Esophagus (tissue), 2 donors: Measurements from ENCODE around the gene GTF2F1. TPM values are rescaled to one million over a fixed set of nuclear protein-coding genes. Genes with fewer than 3 reads are reported as not detected.
"Not testable (repeated sequence)": the region's sequence is repeated elsewhere in the genome, so short reads cannot be mapped to it uniquely, and the experiment has no call there.

ENCODE experiments used
- H3K27ac ChIP-seq, 2 donors: one replicate each; pipeline ENCODE4 v1.5.1; 2013; ENCODE audit warnings: low read depth in 2 of 2, mild to moderate bottlenecking in 2 of 2, inconsistent platforms in 1 of 2, low read length in 1 of 2, moderate library complexity in 1 of 2
- H3K27me3 ChIP-seq, 2 donors: one replicate each; pipeline ENCODE4 v1.6.1; 2013; ENCODE audit warnings: low read length in 2 of 2, control low read depth in 1 of 2, mild to moderate bottlenecking in 1 of 2; ENCODE audit not compliant: insufficient read depth in 2 of 2, control insufficient read depth in 1 of 2
- H3K36me3 ChIP-seq, 2 donors: one replicate each; pipeline ENCODE4 v1.6.1; 2013; ENCODE audit warnings: low read length in 1 of 2; ENCODE audit not compliant: control insufficient read depth in 2 of 2, insufficient read depth in 2 of 2
- H3K4me1 ChIP-seq, 2 donors: one replicate each; pipeline ENCODE4 v1.6.1; 2013; ENCODE audit warnings: low read length in 1 of 2; ENCODE audit not compliant: control insufficient read depth in 2 of 2, insufficient read depth in 2 of 2
- H3K4me3 ChIP-seq, 2 donors: one replicate each; pipeline ENCODE4 v1.5.1; 2013; ENCODE audit warnings: low read length in 2 of 2, mild to moderate bottlenecking in 2 of 2, low read depth in 1 of 2, moderate library complexity in 1 of 2
- H3K9me3 ChIP-seq, 2 donors: one replicate each; pipeline ENCODE4 v1.6.1; 2013; ENCODE audit warnings: mild to moderate bottlenecking in 2 of 2, low read depth in 1 of 2, low read length in 1 of 2, moderate library complexity in 1 of 2; ENCODE audit not compliant: control insufficient read depth in 2 of 2, insufficient read depth in 1 of 2
- WGBS, 2 donors: extraction: QIAGEN DNeasy Blood & Tissue Kit; methylation state at CpG; one replicate each; pipeline ENCODE4 v1.1.7; 2013; 5-methylcytosine and 5-hydroxymethylcytosine counted together
- polyA plus RNA-seq, 2 donors: library from polyadenylated mRNA; stranded (reverse); fragments of 200-250 nt; gene quantifications; one replicate each; pipeline ENCODE4 v1.2.3, GENCODE V29; 2013
- donor health status: healthy with polysubstance abuse.
- donor health status: Bipolar disorder and iron deficiency.

Gene GTF2F1
- polyA plus RNA-seq, 2 donors, result 35.7 to 46.6 TPM

DNA sequence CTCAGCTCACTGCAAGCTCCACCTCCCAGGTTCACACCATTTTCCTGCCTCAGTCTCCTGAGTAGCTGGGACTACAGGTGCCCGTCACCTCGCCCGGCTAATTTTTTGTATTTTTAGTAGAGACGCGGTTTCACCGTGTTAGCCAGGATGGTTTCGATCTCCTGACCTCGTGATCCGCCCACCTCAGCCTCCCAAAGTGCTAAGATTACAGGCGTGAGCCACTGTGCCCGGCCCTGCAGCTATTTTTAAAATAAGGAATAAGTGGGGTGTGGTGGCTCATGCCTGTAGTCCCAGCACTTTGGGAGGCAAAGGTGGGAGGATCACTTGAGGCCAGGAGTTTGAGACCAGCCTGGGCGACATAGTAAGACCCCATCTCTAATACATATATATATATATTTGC is 32.5 kb downstream of the GTF2F1 start:
- not testable (repeated sequence) for H3K4me1 ChIP-seq, H3K9me3 ChIP-seq, H3K27ac ChIP-seq, H3K36me3 ChIP-seq, H3K4me3 ChIP-seq, H3K27me3 ChIP-seq
- 93% methylated on average over 12 of the region's 12 CpGs for WGBS, 2 donors

- 90 to 91% methylated on average over 5 of the region's 5 CpGs for WGBS, 2 donors
- Histone ChIP-seq H3K36me3 (peaks cover 4 to 5% of the 10 kb centered on the region in 2 donors), H3K27me3 (no peaks in the 10 kb centered on the region), H3K9me3 (no peaks in the 10 kb centered on the region), H3K4me3 (no peak overlapping the region), H3K4me1 (peaks cover 2% of the 10 kb centered on the region in 2 donors), H3K27ac (no peak overlapping the region)
These were observed 33.2 kb downstream of the GTF2F1 start for GRCh38 chr19:6359568-6360341.

DNA sequence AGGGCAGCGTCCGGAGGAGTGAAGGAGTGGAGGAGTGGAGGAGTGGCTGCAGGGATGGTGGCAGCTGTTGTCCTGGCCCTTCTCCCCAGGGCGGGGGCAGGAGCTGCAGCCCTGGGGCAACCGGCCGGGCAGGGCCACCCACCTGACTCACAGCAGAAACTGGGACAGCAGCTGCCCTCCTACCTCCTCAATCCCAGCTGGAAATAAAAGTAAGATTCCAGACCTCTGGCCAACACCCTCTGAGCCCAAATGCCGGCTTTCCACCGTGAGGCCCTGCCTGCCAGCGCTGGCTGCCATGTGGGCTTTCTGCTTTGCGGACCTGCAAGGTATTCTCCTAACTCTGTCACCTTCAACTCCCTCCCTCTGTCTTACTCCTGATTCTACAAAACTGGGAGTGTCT is 35.0 kb downstream of the GTF2F1 start:
- H3K9me3 ChIP-seq, result no peaks in the 10 kb centered on the region
- H3K4me3 ChIP-seq, result no peak overlapping the region
- no peaks in the 10 kb centered on the region for H3K36me3 ChIP-seq
- H3K4me1 ChIP-seq, result peaks cover 2% of the 10 kb centered on the region in 2 donors
- H3K27me3 ChIP-seq, result no peaks in the 10 kb centered on the region
- 37 to 55% methylated on average over 9 of the region's 9 CpGs for WGBS, 2 donors
- H3K27ac ChIP-seq, result peak overlapping the region; percentile 47 to 86

- Histone ChIP-seq H3K27ac (peak overlapping the region; percentile 4 to 86), H3K36me3 (no peaks in the 10 kb centered on the region), H3K4me3 (no peak overlapping the region), H3K27me3 (no peaks in the 10 kb centered on the region), H3K4me1 (no peaks in the 10 kb centered on the region), H3K9me3 (no peaks in the 10 kb centered on the region)
- WGBS, 2 donors, result 78 to 82% methylated on average over 14 of the region's 14 CpGs
These were observed 35.8 kb downstream of the GTF2F1 start for GRCh38 chr19:6357174-6357573.

GRCh38 chr19:6355321-6356040 is 37.5 kb downstream of the GTF2F1 start:
- H3K27me3 ChIP-seq, H3K27ac ChIP-seq, H3K36me3 ChIP-seq, H3K9me3 ChIP-seq, H3K4me3 ChIP-seq, H3K4me1 ChIP-seq: not testable (repeated sequence)
- 92 to 96% methylated on average over 22 to 41 of the region's 46 CpGs for whole genome bisulfite sequencing, 2 donors

DNA sequence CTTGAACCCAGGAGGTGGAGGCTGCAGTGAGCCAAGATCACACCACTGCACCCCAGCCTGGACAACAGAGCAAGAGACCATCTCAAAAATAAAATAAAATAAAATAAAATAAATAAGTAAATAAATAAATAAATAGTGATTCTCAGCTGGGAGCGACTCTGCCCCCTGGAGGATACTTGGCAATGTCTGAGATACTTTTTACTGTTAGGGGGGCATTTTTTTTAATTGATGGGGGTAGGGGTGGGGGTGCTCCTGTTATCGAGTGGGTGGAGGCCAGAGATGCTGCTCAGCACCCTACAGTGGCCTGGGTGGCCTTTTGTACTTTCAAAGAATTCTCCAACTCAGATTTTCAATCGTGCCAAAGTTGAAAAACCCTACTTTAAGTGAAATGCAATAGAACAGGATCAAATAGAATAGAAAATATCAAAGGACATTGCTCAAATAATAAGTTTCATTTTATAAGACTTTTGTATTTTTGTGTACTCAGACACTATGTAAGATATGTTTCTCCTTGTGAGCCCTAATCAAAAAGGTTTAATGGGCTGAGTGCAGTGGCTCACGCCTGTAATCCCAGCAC is 38.8 kb downstream of the GTF2F1 start:
- no peaks in the 10 kb centered on the region for H3K4me1 ChIP-seq
- H3K27me3 ChIP-seq, result no peaks in the 10 kb centered on the region
- no peaks in the 10 kb centered on the region for H3K9me3 ChIP-seq
- H3K27ac ChIP-seq, result no peak overlapping the region
- 59 to 62% methylated on average over 4 of the region's 4 CpGs for WGBS, 2 donors
- no peak overlapping the region for H3K4me3 ChIP-seq
- H3K36me3 ChIP-seq, result no peaks in the 10 kb centered on the region

DNA sequence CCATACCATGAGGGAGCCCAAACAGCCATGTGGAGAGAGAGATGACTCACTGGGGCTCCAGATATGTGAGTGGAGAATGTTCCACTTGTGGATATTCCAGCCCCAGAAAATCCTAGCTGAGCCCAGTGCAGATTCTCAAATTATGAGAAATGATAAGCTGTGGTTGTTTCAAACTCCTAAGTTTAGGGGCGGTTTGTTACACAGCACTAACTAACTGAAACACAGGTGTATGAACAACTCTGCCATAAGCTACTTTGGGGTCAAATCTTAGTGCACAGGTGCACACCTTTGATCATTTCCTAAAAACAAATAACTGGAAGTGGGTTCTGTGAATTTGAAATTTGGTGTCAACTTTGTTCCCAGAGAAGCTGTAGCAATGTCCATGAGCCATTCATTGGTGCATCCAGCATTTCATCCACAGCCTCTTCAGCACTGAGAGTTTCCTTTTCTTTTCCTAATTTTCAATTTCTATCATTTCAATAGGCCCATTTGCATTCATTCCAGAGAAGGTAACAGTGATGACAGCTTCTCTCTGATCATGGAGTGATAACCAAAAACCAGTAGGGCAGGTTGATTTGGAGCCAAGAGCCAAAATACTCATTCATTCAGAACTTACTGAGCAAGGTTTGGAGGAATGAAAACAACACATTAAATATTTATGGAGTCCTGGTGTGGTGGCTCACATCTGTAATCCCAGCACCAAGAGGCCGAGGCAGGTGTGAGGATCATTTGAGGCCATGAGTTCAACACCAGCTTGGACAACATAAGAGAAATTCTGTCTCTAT is 40.4 kb downstream of the GTF2F1 start:
- Histone ChIP-seq H3K9me3 (no peaks in the 10 kb centered on the region), H3K36me3 (no peaks in the 10 kb centered on the region), H3K4me1 (no peaks in the 10 kb centered on the region), H3K4me3 (no peak overlapping the region), H3K27me3 (no peaks in the 10 kb centered on the region), H3K27ac (peak overlapping the region in 1 of 2 donors; percentile 34)
- WGBS, 2 donors, result 78 to 82% methylated on average over 2 of the region's 2 CpGs

DNA sequence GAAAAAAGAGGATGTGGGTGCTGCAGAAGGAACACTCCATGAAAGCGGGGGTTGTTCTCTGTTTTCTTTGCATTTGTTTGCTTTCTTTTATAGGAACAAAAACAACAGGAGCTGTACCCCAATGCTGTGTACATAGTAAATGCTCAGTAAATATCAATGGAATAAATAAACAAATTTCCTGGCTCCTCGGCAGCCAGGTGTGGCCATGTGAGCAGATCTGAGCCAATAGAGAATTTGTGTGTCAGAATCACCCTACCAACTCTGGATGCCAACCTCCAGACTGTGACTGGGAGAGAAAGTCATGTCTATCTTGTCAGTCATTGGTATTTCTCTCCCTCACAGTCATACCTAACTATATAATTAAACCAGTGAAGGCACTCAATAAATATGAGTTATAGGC is 42.3 kb downstream of the GTF2F1 start:
- no peaks in the 10 kb centered on the region for H3K4me1 ChIP-seq
- no peak overlapping the region for H3K27ac ChIP-seq
- H3K27me3 ChIP-seq, result no peaks in the 10 kb centered on the region
- 77 to 80% methylated on average over 2 of the region's 2 CpGs for WGBS, 2 donors
- no peaks in the 10 kb centered on the region for H3K36me3 ChIP-seq
- H3K4me3 ChIP-seq, result no peak overlapping the region
- H3K9me3 ChIP-seq, result no peaks in the 10 kb centered on the region

DNA sequence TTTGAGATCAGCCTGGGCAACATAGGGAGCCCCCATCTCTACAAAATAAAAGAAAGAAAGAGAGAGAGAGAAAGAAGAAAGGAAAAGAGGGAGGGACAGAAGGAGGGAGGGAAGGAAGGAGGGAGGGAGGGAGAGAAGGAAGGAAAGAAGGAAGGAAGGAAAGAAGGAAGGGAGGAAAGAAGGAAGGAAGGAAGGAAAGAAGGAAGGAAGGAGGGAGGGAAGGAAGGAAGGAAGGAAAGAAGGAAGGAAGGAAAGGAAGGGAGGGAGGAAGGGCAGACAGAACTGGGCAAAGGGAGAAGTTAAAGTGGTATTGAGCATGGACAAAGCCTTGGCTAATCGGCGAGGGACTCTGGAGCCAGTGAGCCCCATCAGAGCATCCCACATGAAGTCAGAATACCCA is 43.7 kb downstream of the GTF2F1 start:
- not testable (repeated sequence) for H3K27ac ChIP-seq, H3K27me3 ChIP-seq, H3K9me3 ChIP-seq, H3K4me1 ChIP-seq, H3K4me3 ChIP-seq, H3K36me3 ChIP-seq
- WGBS, 2 donors, result 82 to 87% methylated on average over 2 of the region's 2 CpGs
